ENCODE data around the gene AK1. TPM values are rescaled to one million over a fixed set of nuclear protein-coding genes. Genes with fewer than 3 reads are reported as not detected.

Gene AK1
- total and polyA plus RNA-seq, 2 experiments from 2014 or later = 16.2 to 35.5 TPM

DNA sequence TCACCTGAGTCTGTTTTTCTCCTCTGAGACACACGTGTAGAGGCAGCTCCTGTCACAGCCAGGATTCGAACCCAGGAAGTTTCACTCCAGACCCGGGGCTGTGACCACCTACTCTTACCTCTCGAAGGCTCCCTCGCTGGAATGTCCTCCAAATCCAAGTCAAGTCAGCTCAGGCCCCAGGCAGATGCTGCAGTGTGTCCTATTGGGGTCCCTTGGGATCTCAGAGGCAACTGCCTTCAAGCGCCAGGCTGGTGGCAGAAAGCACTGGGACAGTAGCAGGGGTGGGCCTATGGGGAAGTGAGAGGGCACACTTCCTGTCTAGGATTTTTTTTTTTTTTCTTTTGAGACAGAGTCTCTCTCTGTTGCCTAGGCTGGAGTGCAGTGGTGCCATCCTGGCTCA is 40.1 kb upstream of the AK1 start (continued):
- TF ChIP-seq, protein P1, sequence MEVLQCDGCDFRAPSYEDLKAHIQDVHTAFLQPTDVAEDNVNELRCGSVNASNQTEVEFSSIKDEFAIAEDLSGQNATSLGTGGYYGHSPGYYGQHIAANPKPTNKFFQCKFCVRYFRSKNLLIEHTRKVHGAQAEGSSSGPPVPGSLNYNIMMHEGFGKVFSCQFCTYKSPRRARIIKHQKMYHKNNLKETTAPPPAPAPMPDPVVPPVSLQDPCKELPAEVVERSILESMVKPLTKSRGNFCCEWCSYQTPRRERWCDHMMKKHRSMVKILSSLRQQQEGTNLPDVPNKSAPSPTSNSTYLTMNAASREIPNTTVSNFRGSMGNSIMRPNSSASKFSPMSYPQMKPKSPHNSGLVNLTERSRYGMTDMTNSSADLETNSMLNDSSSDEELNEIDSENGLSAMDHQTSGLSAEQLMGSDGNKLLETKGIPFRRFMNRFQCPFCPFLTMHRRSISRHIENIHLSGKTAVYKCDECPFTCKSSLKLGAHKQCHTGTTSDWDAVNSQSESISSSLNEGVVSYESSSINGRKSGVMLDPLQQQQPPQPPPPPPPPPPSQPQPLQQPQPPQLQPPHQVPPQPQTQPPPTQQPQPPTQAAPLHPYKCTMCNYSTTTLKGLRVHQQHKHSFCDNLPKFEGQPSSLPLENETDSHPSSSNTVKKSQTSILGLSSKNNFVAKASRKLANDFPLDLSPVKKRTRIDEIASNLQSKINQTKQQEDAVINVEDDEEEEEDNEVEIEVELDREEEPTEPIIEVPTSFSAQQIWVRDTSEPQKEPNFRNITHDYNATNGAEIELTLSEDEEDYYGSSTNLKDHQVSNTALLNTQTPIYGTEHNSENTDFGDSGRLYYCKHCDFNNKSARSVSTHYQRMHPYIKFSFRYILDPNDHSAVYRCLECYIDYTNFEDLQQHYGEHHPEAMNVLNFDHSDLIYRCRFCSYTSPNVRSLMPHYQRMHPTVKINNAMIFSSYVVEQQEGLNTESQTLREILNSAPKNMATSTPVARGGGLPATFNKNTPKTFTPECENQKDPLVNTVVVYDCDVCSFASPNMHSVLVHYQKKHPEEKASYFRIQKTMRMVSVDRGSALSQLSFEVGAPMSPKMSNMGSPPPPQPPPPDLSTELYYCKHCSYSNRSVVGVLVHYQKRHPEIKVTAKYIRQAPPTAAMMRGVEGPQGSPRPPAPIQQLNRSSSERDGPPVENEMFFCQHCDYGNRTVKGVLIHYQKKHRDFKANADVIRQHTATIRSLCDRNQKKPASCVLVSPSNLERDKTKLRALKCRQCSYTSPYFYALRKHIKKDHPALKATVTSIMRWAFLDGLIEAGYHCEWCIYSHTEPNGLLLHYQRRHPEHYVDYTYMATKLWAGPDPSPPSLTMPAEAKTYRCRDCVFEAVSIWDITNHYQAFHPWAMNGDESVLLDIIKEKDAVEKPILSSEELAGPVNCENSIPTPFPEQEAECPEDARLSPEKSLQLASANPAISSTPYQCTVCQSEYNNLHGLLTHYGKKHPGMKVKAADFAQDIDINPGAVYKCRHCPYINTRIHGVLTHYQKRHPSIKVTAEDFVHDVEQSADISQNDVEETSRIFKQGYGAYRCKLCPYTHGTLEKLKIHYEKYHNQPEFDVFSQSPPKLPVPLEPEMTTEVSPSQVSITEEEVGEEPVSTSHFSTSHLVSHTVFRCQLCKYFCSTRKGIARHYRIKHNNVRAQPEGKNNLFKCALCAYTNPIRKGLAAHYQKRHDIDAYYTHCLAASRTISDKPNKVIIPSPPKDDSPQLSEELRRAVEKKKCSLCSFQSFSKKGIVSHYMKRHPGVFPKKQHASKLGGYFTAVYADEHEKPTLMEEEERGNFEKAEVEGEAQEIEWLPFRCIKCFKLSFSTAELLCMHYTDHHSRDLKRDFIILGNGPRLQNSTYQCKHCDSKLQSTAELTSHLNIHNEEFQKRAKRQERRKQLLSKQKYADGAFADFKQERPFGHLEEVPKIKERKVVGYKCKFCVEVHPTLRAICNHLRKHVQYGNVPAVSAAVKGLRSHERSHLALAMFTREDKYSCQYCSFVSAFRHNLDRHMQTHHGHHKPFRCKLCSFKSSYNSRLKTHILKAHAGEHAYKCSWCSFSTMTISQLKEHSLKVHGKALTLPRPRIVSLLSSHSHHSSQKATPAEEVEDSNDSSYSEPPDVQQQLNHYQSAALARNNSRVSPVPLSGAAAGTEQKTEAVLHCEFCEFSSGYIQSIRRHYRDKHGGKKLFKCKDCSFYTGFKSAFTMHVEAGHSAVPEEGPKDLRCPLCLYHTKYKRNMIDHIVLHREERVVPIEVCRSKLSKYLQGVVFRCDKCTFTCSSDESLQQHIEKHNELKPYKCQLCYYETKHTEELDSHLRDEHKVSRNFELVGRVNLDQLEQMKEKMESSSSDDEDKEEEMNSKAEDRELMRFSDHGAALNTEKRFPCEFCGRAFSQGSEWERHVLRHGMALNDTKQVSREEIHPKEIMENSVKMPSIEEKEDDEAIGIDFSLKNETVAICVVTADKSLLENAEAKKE (CRISPR knock-in tag; IDR thresholded peaks at IDR 0.05) = no peak
- no peak for TF ChIP-seq CREB1 (CRISPR knock-in tag; IDR thresholded peaks at IDR 0.05; ENCODE audit: low read depth)
- no peak for TF ChIP-seq EZH2phosphoT487 (IDR thresholded peaks at IDR 0.05; ENCODE audit: unreplicated experiment)
- no peak for TF ChIP-seq ZNF331 (CRISPR knock-in tag; IDR thresholded peaks at IDR 0.05; ENCODE audit: low read depth)

DNA sequence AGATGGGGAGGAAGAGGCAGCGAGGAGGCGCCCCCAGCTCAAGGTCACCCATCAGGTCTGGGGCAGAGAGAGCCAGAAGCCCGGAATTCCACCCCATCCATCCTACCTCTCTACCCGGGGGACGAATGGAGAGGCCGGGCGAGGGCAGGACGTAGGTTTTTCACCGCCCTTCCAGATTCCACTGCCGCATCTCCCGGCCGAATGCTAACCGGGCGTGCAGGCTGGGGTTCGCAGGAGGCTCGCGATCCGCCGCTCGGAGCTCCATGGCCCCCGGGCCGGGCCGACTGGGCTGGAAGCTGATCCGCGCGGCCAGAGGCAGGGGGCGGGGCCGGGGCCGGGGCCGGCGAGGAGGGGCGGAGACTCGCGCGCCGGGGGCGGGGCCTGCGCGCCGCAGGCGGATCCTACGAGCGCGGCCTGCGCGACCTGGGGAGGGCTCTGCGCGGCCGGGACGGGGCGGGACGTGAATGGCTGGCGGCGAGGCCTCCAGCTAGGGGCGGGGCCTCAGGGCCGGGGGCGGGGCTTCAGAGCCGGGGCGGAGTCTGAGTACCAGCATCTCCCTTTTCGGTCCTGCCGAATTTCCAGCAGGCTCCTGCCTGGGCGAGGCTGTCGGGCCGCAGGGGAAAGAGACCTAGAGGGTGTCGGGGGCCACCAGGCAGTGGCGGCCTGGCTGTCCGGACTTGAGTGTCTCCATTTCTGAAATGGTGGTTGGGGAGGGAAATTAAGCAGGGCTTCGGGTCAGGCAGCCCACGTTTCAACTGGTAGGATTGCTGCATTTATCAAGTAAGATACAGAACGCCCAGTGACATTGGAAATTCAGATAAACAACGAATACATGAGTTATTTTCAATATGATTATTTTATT is 39.5 kb upstream of the AK1 start, which contains the start of gene ST6GALNAC4:
Gene ST6GALNAC4 (minus strand): TSS at position 322 of the 862 bp plus-strand sequence. CDS start 622 bp downstream, outside the sequence.
- no peaks in the 10 kb centered on the region for H3K9me2 ChIP-seq (ENCODE audit: insufficient read depth)
- peak; percentile 92 for DNase-seq (ENCODE audit: low spot score)
- Mint-ChIP-seq H3K9me3 (no peaks in the 10 kb centered on the region), H3K4me1 (peaks cover 19% of the 10 kb centered on the region), H3K27me3 (ENCODE audit: insufficient read depth, low read depth, poor library complexity) (peaks cover 15% of the 10 kb centered on the region), H3K4me3 (peak within 1 kb of the TSS; percentile 78), H3K36me3 (ENCODE audit: low read depth) (0 out of 3 replicates have a peak, but pooled peaks cover 8% of the 10 kb centered on the region), H3K27ac (no peak within 1 kb of the TSS)
- peaks cover 8% of the 10 kb centered on the region; the same call in 1 of the 2 replicates for H3K4me1 ChIP-seq (ENCODE audit: insufficient read depth)
- peak; percentile 76 for TF ChIP-seq POLR2AphosphoS5 (IDR thresholded peaks at IDR 0.05; ENCODE audit: low read depth)
- TF ChIP-seq STAT1 (IDR thresholded peaks at IDR 0.05; ENCODE audit: unreplicated experiment) = no peak
- ATAC-seq = peak; percentile 80
- no peaks in the 10 kb centered on the region for H3K79me2 ChIP-seq (replicated peaks; ENCODE audit: insufficient read depth)
- 0 out of 2 replicates have a peak, but pooled peaks cover 7% of the 10 kb centered on the region for H3K27me3 ChIP-seq (ENCODE audit: insufficient read depth)
- peaks cover 7% of the 10 kb centered on the region for H4K20me1 ChIP-seq (replicated peaks; ENCODE audit: insufficient read depth)
- H3F3A ChIP-seq (replicated peaks; ENCODE audit: low read depth) = peaks cover 15% of the 10 kb centered on the region; the same call in 1 of the 2 replicates
- no peaks in the 10 kb centered on the region for H3K36me3 ChIP-seq (ENCODE audit: insufficient read depth)
- no peak within 1 kb of the TSS for H3K27ac ChIP-seq (ENCODE audit: low read depth)
- H2AFZ ChIP-seq = peak within 1 kb of the TSS; percentile 92
- H3K4me2 ChIP-seq = peak within 1 kb of the TSS; percentile 95
- H3K4me3 ChIP-seq = peak within 1 kb of the TSS; percentile 81

Data from GM23338 (cell line).